H9 (cell line): ENCODE measurements around the gene IQCC. TPM values are rescaled to one million over a fixed set of nuclear protein-coding genes. Genes with fewer than 3 reads are reported as not detected.
A peak's percentile ranks its signal among the peaks of the same experiment; 100 is the strongest.

Experiments
- DNase-seq: peaks from one replicate; pipeline ENCODE4 v3.0.0-alpha.2; 2017
- H2AFZ ChIP-seq: one replicate; pipeline ENCODE4 v1.6.1; 2013; ENCODE audit warnings: mild to moderate bottlenecking, low read length, control low read depth, moderate library complexity
- H2AK5ac ChIP-seq: 2 replicates; pipeline ENCODE4 v1.6.1; 2013; ENCODE audit warnings: low read length, control low read depth, mixed read lengths; ENCODE audit not compliant: insufficient read length
- H2BK120ac ChIP-seq: one replicate; pipeline ENCODE4 v1.6.1; 2013; ENCODE audit warnings: low read depth, mild to moderate bottlenecking, low read length, control low read depth, inconsistent platforms; ENCODE audit not compliant: poor library complexity, severe bottlenecking
- H2BK12ac ChIP-seq: 2 replicates; pipeline ENCODE4 v1.6.1; 2013; ENCODE audit warnings: low read length, control low read depth, mixed read lengths, low read depth; ENCODE audit not compliant: insufficient read length
- H2BK15ac ChIP-seq: 2 replicates; pipeline ENCODE4 v1.6.1; 2013; ENCODE audit warnings: low read depth, low read length, control low read depth
- H2BK20ac ChIP-seq: one replicate; pipeline ENCODE4 v1.6.1; 2013; ENCODE audit warnings: low read depth, mild to moderate bottlenecking, low read length, control low read depth, inconsistent platforms; ENCODE audit not compliant: poor library complexity, severe bottlenecking
- H2BK5ac ChIP-seq: 2 replicates; pipeline ENCODE4 v1.6.1; 2013; ENCODE audit warnings: low read length, control low read depth, mixed read lengths; ENCODE audit not compliant: insufficient read length
- H3K14ac ChIP-seq: 2 replicates; pipeline ENCODE4 v1.6.1; 2013; ENCODE audit warnings: low read length, control low read depth; ENCODE audit not compliant: insufficient read depth
- H3K18ac ChIP-seq: 2 replicates; pipeline ENCODE4 v1.6.1; 2013; ENCODE audit warnings: low read depth, mild to moderate bottlenecking, mixed read lengths, low read length, control low read depth; ENCODE audit not compliant: insufficient read length
- H3K23ac ChIP-seq: 2 replicates; pipeline ENCODE4 v1.6.1; 2013; ENCODE audit warnings: low read length, control low read depth, mixed read lengths, low read depth; ENCODE audit not compliant: insufficient read length
- H3K23me2 ChIP-seq: 2 replicates; pipeline ENCODE4 v1.6.1; 2013; ENCODE audit warnings: low read depth, mild to moderate bottlenecking, mixed read lengths, low read length, control low read depth; ENCODE audit not compliant: insufficient read length, poor library complexity, severe bottlenecking
- H3K27ac ChIP-seq: 2 replicates; pipeline ENCODE4 v1.5.1; 2013; ENCODE audit warnings: low read length, control low read depth, mixed read lengths, low read depth; ENCODE audit not compliant: insufficient read length
- H3K27me3 ChIP-seq: 2 replicates; pipeline ENCODE4 v1.6.1; 2013; ENCODE audit warnings: low read length, control low read depth, inconsistent platforms; ENCODE audit not compliant: insufficient read depth
- H3K4ac ChIP-seq: 2 replicates; pipeline ENCODE4 v1.6.1; 2013; ENCODE audit warnings: low read depth, mild to moderate bottlenecking, control low read depth, inconsistent platforms, low read length, moderate library complexity
- H3K4me1 ChIP-seq: 2 replicates; pipeline ENCODE4 v1.6.1; 2013; ENCODE audit warnings: low read length, control low read depth, inconsistent platforms; ENCODE audit not compliant: insufficient read depth
- H3K4me2 ChIP-seq: 2 replicates; pipeline ENCODE4 v1.6.1; 2013; ENCODE audit warnings: low read length, control low read depth, mixed read lengths; ENCODE audit not compliant: insufficient read length, insufficient read depth
- H3K56ac ChIP-seq: 2 replicates; pipeline ENCODE4 v1.6.1; 2013; ENCODE audit warnings: low read depth, mild to moderate bottlenecking, mixed read lengths, low read length, control low read depth; ENCODE audit not compliant: insufficient read length
- H3K79me1 ChIP-seq: 2 replicates; pipeline ENCODE4 v1.6.1; 2013; ENCODE audit warnings: low read depth, mild to moderate bottlenecking, moderate library complexity, low read length, control low read depth, inconsistent platforms; ENCODE audit not compliant: insufficient read depth, poor library complexity, severe bottlenecking
- H3K79me2 ChIP-seq: 2 replicates; pipeline ENCODE4 v1.6.1; 2013; ENCODE audit warnings: low read length, control low read depth, inconsistent platforms; ENCODE audit not compliant: insufficient read depth
- H3K9ac ChIP-seq: 2 replicates; pipeline ENCODE4 v1.6.1; 2013; ENCODE audit warnings: low read length, control low read depth, mixed read lengths; ENCODE audit not compliant: insufficient read length; ENCODE audit errors: extremely low read depth
- H3K9me3 ChIP-seq: one replicate; pipeline ENCODE4 v1.6.1; 2013; ENCODE audit warnings: low read depth, low read length, inconsistent platforms; ENCODE audit not compliant: control insufficient read depth
- H3T11ph ChIP-seq: one replicate; pipeline ENCODE4 v1.6.1; 2013; ENCODE audit warnings: mild to moderate bottlenecking, low read length, control low read depth, inconsistent platforms
- H4K20me1 ChIP-seq: one replicate; pipeline ENCODE4 v1.6.1; 2013; ENCODE audit not compliant: control insufficient read depth, insufficient read length, insufficient read depth
- H4K5ac ChIP-seq: 2 replicates; pipeline ENCODE4 v1.6.1; 2013; ENCODE audit warnings: low read depth, mild to moderate bottlenecking, mixed read lengths, low read length, control low read depth; ENCODE audit not compliant: insufficient read length
- H4K8ac ChIP-seq: replicated peaks from 2 replicates; pipeline ENCODE4 v1.6.1; 2013; ENCODE audit warnings: low read length, control low read depth, mixed read lengths, low read depth; ENCODE audit not compliant: insufficient read length
- H4K91ac ChIP-seq: 2 replicates; pipeline ENCODE4 v1.6.1; 2013; ENCODE audit warnings: low read depth, mild to moderate bottlenecking, moderate library complexity, mixed read lengths, low read length, control low read depth; ENCODE audit not compliant: insufficient read length
- H3K27ac Mint-ChIP-seq, 3 experiments: 2 replicates in 2 of 3; 3 replicates in 1 of 3; pipeline ENCODE4 v1.8.0; 2020 to 2021; ENCODE audit warnings: mixed read lengths in 3 of 3, mild to moderate bottlenecking in 1 of 3, moderate library complexity in 1 of 3
- H3K27me3 Mint-ChIP-seq: 2 replicates; pipeline ENCODE4 v1.8.0; 2021; ENCODE audit warnings: low read depth, mild to moderate bottlenecking, moderate library complexity, mixed read lengths
- H3K36me3 Mint-ChIP-seq, 3 experiments: 2 replicates in 2 of 3; 3 replicates in 1 of 3; pipeline ENCODE4 v1.8.0; 2020 to 2021; ENCODE audit warnings: low read depth in 3 of 3, mixed read lengths in 3 of 3; ENCODE audit not compliant: insufficient read depth in 1 of 3
- H3K4me1 Mint-ChIP-seq, 2 experiments: 2 replicates each; pipeline ENCODE4 v1.8.0; 2020; ENCODE audit warnings: mixed read lengths in 2 of 2
- H3K4me3 Mint-ChIP-seq, 2 experiments: 2 replicates in 1 of 2; 3 replicates in 1 of 2; pipeline ENCODE4 v1.8.0; 2020 to 2021; ENCODE audit warnings: mild to moderate bottlenecking in 2 of 2, mixed read lengths in 2 of 2, moderate library complexity in 1 of 2
- H3K9me3 Mint-ChIP-seq, 2 experiments: 2 replicates in 1 of 2; 3 replicates in 1 of 2; pipeline ENCODE4 v1.8.0; 2020; ENCODE audit warnings: mild to moderate bottlenecking in 2 of 2, mixed read lengths in 2 of 2, moderate library complexity in 1 of 2
- whole genome bisulfite sequencing: extraction: QIAGEN DNeasy Blood & Tissue Kit; methylation state at CpG from one replicate; pipeline ENCODE4 v1.1.7; 2013; ENCODE audit warnings: missing lambda C conversion rate, low lambda C conversion rate, mixed read lengths; ENCODE audit not compliant: insufficient read length; ENCODE audit errors: extremely low coverage; 5-methylcytosine and 5-hydroxymethylcytosine counted together
- total RNA-seq: library from RNA; stranded (reverse); gene quantifications from 2 replicates; pipeline ENCODE4 v1.2.1, GENCODE V29; 2021
- TF ChIP-seq, protein P1 (sequence below): fragments of 200-600 bp; sonication (generic); conservative IDR thresholded peaks from 3 replicates; pipeline ENCODE4 v1.8.0; 2021; ENCODE audit warnings: antibody characterized with exemption, mild to moderate bottlenecking

The IQCC gene
- total RNA-seq, 1 experiment from 2014 or later: 5.3 TPM

- peaks cover 0 to 14% (median 2%) of the 10 kb centered on the region in 3 experiments; a peak in 2 of 7 replicates for H3K36me3 Mint-ChIP-seq
- no peaks in the 10 kb centered on the region for H3K9me3 ChIP-seq
- H3K27me3 ChIP-seq: no peaks in the 10 kb centered on the region
- no peak overlapping the region for H3K23ac ChIP-seq
- no peak overlapping the region for H2AFZ ChIP-seq
- no peak overlapping the region for H4K5ac ChIP-seq
- TF ChIP-seq, protein P1, sequence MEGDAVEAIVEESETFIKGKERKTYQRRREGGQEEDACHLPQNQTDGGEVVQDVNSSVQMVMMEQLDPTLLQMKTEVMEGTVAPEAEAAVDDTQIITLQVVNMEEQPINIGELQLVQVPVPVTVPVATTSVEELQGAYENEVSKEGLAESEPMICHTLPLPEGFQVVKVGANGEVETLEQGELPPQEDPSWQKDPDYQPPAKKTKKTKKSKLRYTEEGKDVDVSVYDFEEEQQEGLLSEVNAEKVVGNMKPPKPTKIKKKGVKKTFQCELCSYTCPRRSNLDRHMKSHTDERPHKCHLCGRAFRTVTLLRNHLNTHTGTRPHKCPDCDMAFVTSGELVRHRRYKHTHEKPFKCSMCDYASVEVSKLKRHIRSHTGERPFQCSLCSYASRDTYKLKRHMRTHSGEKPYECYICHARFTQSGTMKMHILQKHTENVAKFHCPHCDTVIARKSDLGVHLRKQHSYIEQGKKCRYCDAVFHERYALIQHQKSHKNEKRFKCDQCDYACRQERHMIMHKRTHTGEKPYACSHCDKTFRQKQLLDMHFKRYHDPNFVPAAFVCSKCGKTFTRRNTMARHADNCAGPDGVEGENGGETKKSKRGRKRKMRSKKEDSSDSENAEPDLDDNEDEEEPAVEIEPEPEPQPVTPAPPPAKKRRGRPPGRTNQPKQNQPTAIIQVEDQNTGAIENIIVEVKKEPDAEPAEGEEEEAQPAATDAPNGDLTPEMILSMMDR: no peak
- H3K4ac ChIP-seq: no peak overlapping the region
- H3K4me1 ChIP-seq: no peaks in the 10 kb centered on the region; the same call in 1 of the 2 replicates
- no peak overlapping the region for H2BK120ac ChIP-seq
- H3K18ac ChIP-seq: no peak overlapping the region
- no peak overlapping the region for H2AK5ac ChIP-seq
- no peaks in the 10 kb centered on the region for H3K9me3 Mint-ChIP-seq
- no peak overlapping the region for H2BK15ac ChIP-seq
- H3K4me1 Mint-ChIP-seq: peaks cover 21 to 23% of the 10 kb centered on the region in 2 experiments
- peak overlapping the region; percentile 82 to 92 for H3K4me3 Mint-ChIP-seq
- H3K27ac Mint-ChIP-seq: peak overlapping the region in 1 of 3 experiments; percentile 95; a peak in 2 of 7 replicates
- no peaks in the 10 kb centered on the region for H3K79me2 ChIP-seq
- peaks cover 17% of the 10 kb centered on the region for H3K23me2 ChIP-seq
- peak overlapping the region; percentile 75 for H3K4me2 ChIP-seq
- WGBS: no CpG with 5 or more reads among the region's 4 CpGs
- no peak overlapping the region for H4K91ac ChIP-seq
- no peak overlapping the region for H4K8ac ChIP-seq
- peaks cover 4% of the 10 kb centered on the region for H3K27me3 Mint-ChIP-seq
- no peak overlapping the region for H3T11ph ChIP-seq
- no peak overlapping the region for H3K14ac ChIP-seq
- H2BK5ac ChIP-seq: no peak overlapping the region
- no peak overlapping the region for H2BK20ac ChIP-seq
- H2BK12ac ChIP-seq: no peak overlapping the region
- DNase-seq: no peak
- H3K9ac ChIP-seq: peak overlapping the region; percentile 46
- H3K79me1 ChIP-seq: no peaks in the 10 kb centered on the region
- no peak overlapping the region for H3K56ac ChIP-seq
- H3K27ac ChIP-seq: no peak overlapping the region
- H4K20me1 ChIP-seq: no peaks in the 10 kb centered on the region
Observed at GRCh38 chr1:32239337-32239736, 33.9 kb downstream of the IQCC start.
